H9 (cell line): ENCODE measurements around the gene LYZL6. TPM values are rescaled to one million over a fixed set of nuclear protein-coding genes. Genes with fewer than 3 reads are reported as not detected.

Experiments
- DNase-seq: peaks from one replicate; pipeline ENCODE4 v3.0.0-alpha.2; 2017
- H2AFZ ChIP-seq: one replicate; pipeline ENCODE4 v1.6.1; 2013; ENCODE audit warnings: mild to moderate bottlenecking, low read length, control low read depth, moderate library complexity
- H2AK5ac ChIP-seq: 2 replicates; pipeline ENCODE4 v1.6.1; 2013; ENCODE audit warnings: low read length, control low read depth, mixed read lengths; ENCODE audit not compliant: insufficient read length
- H2BK120ac ChIP-seq: one replicate; pipeline ENCODE4 v1.6.1; 2013; ENCODE audit warnings: low read depth, mild to moderate bottlenecking, low read length, control low read depth, inconsistent platforms; ENCODE audit not compliant: poor library complexity, severe bottlenecking
- H2BK12ac ChIP-seq: 2 replicates; pipeline ENCODE4 v1.6.1; 2013; ENCODE audit warnings: low read length, control low read depth, mixed read lengths, low read depth; ENCODE audit not compliant: insufficient read length
- H2BK15ac ChIP-seq: 2 replicates; pipeline ENCODE4 v1.6.1; 2013; ENCODE audit warnings: low read depth, low read length, control low read depth
- H2BK20ac ChIP-seq: one replicate; pipeline ENCODE4 v1.6.1; 2013; ENCODE audit warnings: low read depth, mild to moderate bottlenecking, low read length, control low read depth, inconsistent platforms; ENCODE audit not compliant: poor library complexity, severe bottlenecking
- H2BK5ac ChIP-seq: 2 replicates; pipeline ENCODE4 v1.6.1; 2013; ENCODE audit warnings: low read length, control low read depth, mixed read lengths; ENCODE audit not compliant: insufficient read length
- H3K14ac ChIP-seq: 2 replicates; pipeline ENCODE4 v1.6.1; 2013; ENCODE audit warnings: low read length, control low read depth; ENCODE audit not compliant: insufficient read depth
- H3K18ac ChIP-seq: 2 replicates; pipeline ENCODE4 v1.6.1; 2013; ENCODE audit warnings: low read depth, mild to moderate bottlenecking, mixed read lengths, low read length, control low read depth; ENCODE audit not compliant: insufficient read length
- H3K23ac ChIP-seq: 2 replicates; pipeline ENCODE4 v1.6.1; 2013; ENCODE audit warnings: low read length, control low read depth, mixed read lengths, low read depth; ENCODE audit not compliant: insufficient read length
- H3K23me2 ChIP-seq: 2 replicates; pipeline ENCODE4 v1.6.1; 2013; ENCODE audit warnings: low read depth, mild to moderate bottlenecking, mixed read lengths, low read length, control low read depth; ENCODE audit not compliant: insufficient read length, poor library complexity, severe bottlenecking
- H3K27ac ChIP-seq: 2 replicates; pipeline ENCODE4 v1.5.1; 2013; ENCODE audit warnings: low read length, control low read depth, mixed read lengths, low read depth; ENCODE audit not compliant: insufficient read length
- H3K27me3 ChIP-seq: 2 replicates; pipeline ENCODE4 v1.6.1; 2013; ENCODE audit warnings: low read length, control low read depth, inconsistent platforms; ENCODE audit not compliant: insufficient read depth
- H3K4ac ChIP-seq: 2 replicates; pipeline ENCODE4 v1.6.1; 2013; ENCODE audit warnings: low read depth, mild to moderate bottlenecking, control low read depth, inconsistent platforms, low read length, moderate library complexity
- H3K4me1 ChIP-seq: 2 replicates; pipeline ENCODE4 v1.6.1; 2013; ENCODE audit warnings: low read length, control low read depth, inconsistent platforms; ENCODE audit not compliant: insufficient read depth
- H3K4me2 ChIP-seq: 2 replicates; pipeline ENCODE4 v1.6.1; 2013; ENCODE audit warnings: low read length, control low read depth, mixed read lengths; ENCODE audit not compliant: insufficient read length, insufficient read depth
- H3K56ac ChIP-seq: 2 replicates; pipeline ENCODE4 v1.6.1; 2013; ENCODE audit warnings: low read depth, mild to moderate bottlenecking, mixed read lengths, low read length, control low read depth; ENCODE audit not compliant: insufficient read length
- H3K79me1 ChIP-seq: 2 replicates; pipeline ENCODE4 v1.6.1; 2013; ENCODE audit warnings: low read depth, mild to moderate bottlenecking, moderate library complexity, low read length, control low read depth, inconsistent platforms; ENCODE audit not compliant: insufficient read depth, poor library complexity, severe bottlenecking
- H3K79me2 ChIP-seq: 2 replicates; pipeline ENCODE4 v1.6.1; 2013; ENCODE audit warnings: low read length, control low read depth, inconsistent platforms; ENCODE audit not compliant: insufficient read depth
- H3K9ac ChIP-seq: 2 replicates; pipeline ENCODE4 v1.6.1; 2013; ENCODE audit warnings: low read length, control low read depth, mixed read lengths; ENCODE audit not compliant: insufficient read length; ENCODE audit errors: extremely low read depth
- H3K9me3 ChIP-seq: one replicate; pipeline ENCODE4 v1.6.1; 2013; ENCODE audit warnings: low read depth, low read length, inconsistent platforms; ENCODE audit not compliant: control insufficient read depth
- H3T11ph ChIP-seq: one replicate; pipeline ENCODE4 v1.6.1; 2013; ENCODE audit warnings: mild to moderate bottlenecking, low read length, control low read depth, inconsistent platforms
- H4K20me1 ChIP-seq: one replicate; pipeline ENCODE4 v1.6.1; 2013; ENCODE audit not compliant: control insufficient read depth, insufficient read length, insufficient read depth
- H4K5ac ChIP-seq: 2 replicates; pipeline ENCODE4 v1.6.1; 2013; ENCODE audit warnings: low read depth, mild to moderate bottlenecking, mixed read lengths, low read length, control low read depth; ENCODE audit not compliant: insufficient read length
- H4K8ac ChIP-seq: replicated peaks from 2 replicates; pipeline ENCODE4 v1.6.1; 2013; ENCODE audit warnings: low read length, control low read depth, mixed read lengths, low read depth; ENCODE audit not compliant: insufficient read length
- H4K91ac ChIP-seq: 2 replicates; pipeline ENCODE4 v1.6.1; 2013; ENCODE audit warnings: low read depth, mild to moderate bottlenecking, moderate library complexity, mixed read lengths, low read length, control low read depth; ENCODE audit not compliant: insufficient read length
- H3K27ac Mint-ChIP-seq, 3 experiments: 2 replicates in 2 of 3; 3 replicates in 1 of 3; pipeline ENCODE4 v1.8.0; 2020 to 2021; ENCODE audit warnings: mixed read lengths in 3 of 3, mild to moderate bottlenecking in 1 of 3, moderate library complexity in 1 of 3
- H3K27me3 Mint-ChIP-seq: 2 replicates; pipeline ENCODE4 v1.8.0; 2021; ENCODE audit warnings: low read depth, mild to moderate bottlenecking, moderate library complexity, mixed read lengths
- H3K36me3 Mint-ChIP-seq, 3 experiments: 2 replicates in 2 of 3; 3 replicates in 1 of 3; pipeline ENCODE4 v1.8.0; 2020 to 2021; ENCODE audit warnings: low read depth in 3 of 3, mixed read lengths in 3 of 3; ENCODE audit not compliant: insufficient read depth in 1 of 3
- H3K4me1 Mint-ChIP-seq, 2 experiments: 2 replicates each; pipeline ENCODE4 v1.8.0; 2020; ENCODE audit warnings: mixed read lengths in 2 of 2
- H3K4me3 Mint-ChIP-seq, 2 experiments: 2 replicates in 1 of 2; 3 replicates in 1 of 2; pipeline ENCODE4 v1.8.0; 2020 to 2021; ENCODE audit warnings: mild to moderate bottlenecking in 2 of 2, mixed read lengths in 2 of 2, moderate library complexity in 1 of 2
- H3K9me3 Mint-ChIP-seq, 2 experiments: 2 replicates in 1 of 2; 3 replicates in 1 of 2; pipeline ENCODE4 v1.8.0; 2020; ENCODE audit warnings: mild to moderate bottlenecking in 2 of 2, mixed read lengths in 2 of 2, moderate library complexity in 1 of 2
- WGBS: extraction: QIAGEN DNeasy Blood & Tissue Kit; methylation state at CpG from one replicate; pipeline ENCODE4 v1.1.7; 2013; ENCODE audit warnings: missing lambda C conversion rate, low lambda C conversion rate, mixed read lengths; ENCODE audit not compliant: insufficient read length; ENCODE audit errors: extremely low coverage; 5-methylcytosine and 5-hydroxymethylcytosine counted together
- total RNA-seq: library from RNA; stranded (reverse); gene quantifications from 2 replicates; pipeline ENCODE4 v1.2.1, GENCODE V29; 2021
- TF ChIP-seq, protein P1 (sequence below): fragments of 200-600 bp; sonication (generic); conservative IDR thresholded peaks from 3 replicates; pipeline ENCODE4 v1.8.0; 2021; ENCODE audit warnings: antibody characterized with exemption, mild to moderate bottlenecking

Gene LYZL6
- total RNA-seq, 1 experiment from 2014 or later, result not detected

GRCh38 chr17:35973333-35974260 is 30.1 kb upstream of the LYZL6 start:
- Histone ChIP-seq H3K56ac (no peak overlapping the region), H2BK12ac (no peak overlapping the region), H3K23me2 (no peaks in the 10 kb centered on the region), H3K9ac (no peak overlapping the region), H2BK20ac (no peak overlapping the region), H3K9me3 (no peaks in the 10 kb centered on the region), H3K27me3 (no peaks in the 10 kb centered on the region), H4K91ac (no peak overlapping the region), H2BK15ac (no peak overlapping the region), H4K20me1 (no peaks in the 10 kb centered on the region), H3K18ac (no peak overlapping the region), H2AFZ (no peak overlapping the region), H4K8ac (no peak overlapping the region), H3K4me2 (no peak overlapping the region), H3K4ac (no peak overlapping the region), H3T11ph (no peak overlapping the region), H3K14ac (no peak overlapping the region; the same call in 1 of the 2 replicates), H3K4me1 (no peaks in the 10 kb centered on the region), H3K79me2 (no peaks in the 10 kb centered on the region), H3K79me1 (no peaks in the 10 kb centered on the region), H2AK5ac (no peak overlapping the region), H3K23ac (no peak overlapping the region), H3K27ac (no peak overlapping the region), H2BK5ac (no peak overlapping the region), H4K5ac (no peak overlapping the region), H2BK120ac (no peak overlapping the region)
- no peak for DNase-seq
- WGBS, result no CpG with 5 or more reads among the region's 10 CpGs
- Mint-ChIP-seq H3K27me3 (peaks cover 1% of the 10 kb centered on the region; the same call in 1 of the 2 replicates), H3K4me1 (peaks cover 5 to 11% of the 10 kb centered on the region in 2 experiments; a peak in 3 of 4 replicates), H3K36me3 (no peaks in the 10 kb centered on the region), H3K4me3 (no peak overlapping the region), H3K27ac (no peak overlapping the region), H3K9me3 (no peaks in the 10 kb centered on the region)
- TF ChIP-seq, protein P1, sequence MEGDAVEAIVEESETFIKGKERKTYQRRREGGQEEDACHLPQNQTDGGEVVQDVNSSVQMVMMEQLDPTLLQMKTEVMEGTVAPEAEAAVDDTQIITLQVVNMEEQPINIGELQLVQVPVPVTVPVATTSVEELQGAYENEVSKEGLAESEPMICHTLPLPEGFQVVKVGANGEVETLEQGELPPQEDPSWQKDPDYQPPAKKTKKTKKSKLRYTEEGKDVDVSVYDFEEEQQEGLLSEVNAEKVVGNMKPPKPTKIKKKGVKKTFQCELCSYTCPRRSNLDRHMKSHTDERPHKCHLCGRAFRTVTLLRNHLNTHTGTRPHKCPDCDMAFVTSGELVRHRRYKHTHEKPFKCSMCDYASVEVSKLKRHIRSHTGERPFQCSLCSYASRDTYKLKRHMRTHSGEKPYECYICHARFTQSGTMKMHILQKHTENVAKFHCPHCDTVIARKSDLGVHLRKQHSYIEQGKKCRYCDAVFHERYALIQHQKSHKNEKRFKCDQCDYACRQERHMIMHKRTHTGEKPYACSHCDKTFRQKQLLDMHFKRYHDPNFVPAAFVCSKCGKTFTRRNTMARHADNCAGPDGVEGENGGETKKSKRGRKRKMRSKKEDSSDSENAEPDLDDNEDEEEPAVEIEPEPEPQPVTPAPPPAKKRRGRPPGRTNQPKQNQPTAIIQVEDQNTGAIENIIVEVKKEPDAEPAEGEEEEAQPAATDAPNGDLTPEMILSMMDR, result no peak
